GM23338 (cell line): ENCODE results near the gene CEBPE. TPM values are rescaled to one million over a fixed set of nuclear protein-coding genes. Genes with fewer than 3 reads are reported as not detected.

Source experiments
- ATAC-seq: fragments of 200-7000 bp; cut with Tn5 transposase; 3 replicates; pipeline ENCODE4 v1.9.1; 2020
- DNase-seq: peaks from one replicate; pipeline ENCODE4 v3.0.0-alpha.2; 2015; ENCODE audit warnings: low spot score
- H2AFZ ChIP-seq: fragments of 200-600 bp; sonication (generic); 2 replicates; pipeline ENCODE4 v1.8.0; 2016; ENCODE audit warnings: antibody characterized with exemption, mild to moderate bottlenecking, moderate library complexity
- H3F3A ChIP-seq: fragments of 200-600 bp; sonication (generic); replicated peaks from 2 replicates; pipeline ENCODE4 v1.8.0; 2017; ENCODE audit warnings: antibody characterized with exemption, mixed run types, low read depth
- H3K27ac ChIP-seq: fragments of 200-600 bp; sonication (generic); 2 replicates; pipeline ENCODE4 v1.6.1; 2016; ENCODE audit warnings: low read depth
- H3K27me3 ChIP-seq: fragments of 200-600 bp; sonication (generic); 2 replicates; pipeline ENCODE4 v1.8.0; 2016; ENCODE audit warnings: mild to moderate bottlenecking, mixed run types, moderate library complexity; ENCODE audit not compliant: insufficient read depth
- H3K36me3 ChIP-seq: fragments of 200-600 bp; sonication (generic); 2 replicates; pipeline ENCODE4 v1.8.0; 2016; ENCODE audit warnings: mild to moderate bottlenecking; ENCODE audit not compliant: insufficient read depth
- H3K4me1 ChIP-seq: fragments of 200-600 bp; sonication (generic); 2 replicates; pipeline ENCODE4 v1.8.0; 2016; ENCODE audit warnings: mild to moderate bottlenecking, moderate library complexity; ENCODE audit not compliant: insufficient read depth
- H3K4me2 ChIP-seq: fragments of 200-600 bp; sonication (generic); 2 replicates; pipeline ENCODE4 v1.7.1; 2017; ENCODE audit warnings: mixed run types
- H3K4me3 ChIP-seq: fragments of 200-600 bp; sonication (generic); 2 replicates; pipeline ENCODE4 v1.6.1; 2016; ENCODE audit warnings: mixed run types
- H3K79me2 ChIP-seq: fragments of 200-600 bp; sonication (generic); replicated peaks from 2 replicates; pipeline ENCODE4 v1.8.0; 2017; ENCODE audit warnings: mild to moderate bottlenecking; ENCODE audit not compliant: insufficient read depth
- H3K9me2 ChIP-seq: fragments of 200-600 bp; sonication (generic); 2 replicates; pipeline ENCODE4 v1.8.0; 2017; ENCODE audit not compliant: insufficient read depth
- H4K20me1 ChIP-seq: fragments of 200-600 bp; sonication (generic); replicated peaks from 2 replicates; pipeline ENCODE4 v1.8.0; 2017; ENCODE audit warnings: mild to moderate bottlenecking; ENCODE audit not compliant: insufficient read depth
- H3K27ac Mint-ChIP-seq: 2 replicates; pipeline ENCODE4 v1.8.0; 2020; ENCODE audit warnings: inconsistent platforms, mild to moderate bottlenecking, moderate library complexity, mixed read lengths
- H3K27me3 Mint-ChIP-seq: 3 replicates; pipeline ENCODE4 v1.8.0; 2022; ENCODE audit warnings: low read depth, mild to moderate bottlenecking, moderate library complexity, mixed read lengths, inconsistent platforms; ENCODE audit not compliant: insufficient read depth, poor library complexity
- H3K36me3 Mint-ChIP-seq: 3 replicates; pipeline ENCODE4 v1.8.0; 2021; ENCODE audit warnings: low read depth, mild to moderate bottlenecking, inconsistent platforms, moderate library complexity, mixed read lengths
- H3K4me1 Mint-ChIP-seq: 3 replicates; pipeline ENCODE4 v1.8.0; 2020; ENCODE audit warnings: mild to moderate bottlenecking, inconsistent platforms, mixed read lengths
- H3K4me3 Mint-ChIP-seq: 3 replicates; pipeline ENCODE4 v1.8.0; 2021; ENCODE audit warnings: moderate library complexity, mild to moderate bottlenecking, inconsistent platforms, mixed read lengths
- H3K9me3 Mint-ChIP-seq: 3 replicates; pipeline ENCODE4 v1.8.0; 2020; ENCODE audit warnings: moderate library complexity, mild to moderate bottlenecking, inconsistent platforms, mixed read lengths
- CREB1 ChIP-seq: fragments of 250-450 bp; sonication (Bioruptor Pico); IDR thresholded peaks from 2 replicates; pipeline ENCODE4 v1.5.0; 2020; ENCODE audit warnings: low read depth, mild to moderate bottlenecking, moderate library complexity
- EZH2phosphoT487 ChIP-seq: fragments of 200-600 bp; sonication (generic); IDR thresholded peaks from one replicate; pipeline ENCODE4 v1.8.1; 2018; ENCODE audit warnings: antibody characterized with exemption; ENCODE audit not compliant: unreplicated experiment
- NANOG ChIP-seq: IDR thresholded peaks from 2 replicates; pipeline ENCODE4 v1.6.1; 2016; ENCODE audit warnings: antibody characterized with exemption, borderline replicate concordance
- POLR2AphosphoS5 ChIP-seq: IDR thresholded peaks from 2 replicates; pipeline ENCODE4 v1.6.1; 2016; ENCODE audit warnings: antibody characterized with exemption, low read depth
- STAT1 ChIP-seq: IDR thresholded peaks from one replicate; pipeline ENCODE4 v1.6.1; 2016; ENCODE audit warnings: antibody characterized with exemption; ENCODE audit not compliant: unreplicated experiment
- ZNF331 ChIP-seq: fragments of 250-450 bp; sonication (Bioruptor Pico); IDR thresholded peaks from 2 replicates; pipeline ENCODE4 v1.5.0; 2020; ENCODE audit warnings: low read depth, mild to moderate bottlenecking, moderate library complexity
- polyA plus RNA-seq: library from polyadenylated mRNA; unstranded; fragments of >200 nt; fragmentation: Nextera tagmentation; extraction: Ambion mirVana; gene quantifications from 2 replicates; pipeline ENCODE4 v1.2.1, GENCODE V29; 2016
- total RNA-seq: library from RNA; depleted of rRNA; stranded (reverse); fragments of >200 nt; shearing (Covaris generic); gene quantifications from 2 replicates; pipeline ENCODE4 v1.2.3, GENCODE V29; 2014
- TF ChIP-seq, protein P1 (sequence below): fragments of 250-450 bp; sonication (Bioruptor Pico); IDR thresholded peaks from 2 replicates; pipeline ENCODE4 v1.5.0; 2020; ENCODE audit warnings: mild to moderate bottlenecking, moderate library complexity

Gene CEBPE
- total and polyA plus RNA-seq, 2 experiments from 2014 or later: not detected

DNA sequence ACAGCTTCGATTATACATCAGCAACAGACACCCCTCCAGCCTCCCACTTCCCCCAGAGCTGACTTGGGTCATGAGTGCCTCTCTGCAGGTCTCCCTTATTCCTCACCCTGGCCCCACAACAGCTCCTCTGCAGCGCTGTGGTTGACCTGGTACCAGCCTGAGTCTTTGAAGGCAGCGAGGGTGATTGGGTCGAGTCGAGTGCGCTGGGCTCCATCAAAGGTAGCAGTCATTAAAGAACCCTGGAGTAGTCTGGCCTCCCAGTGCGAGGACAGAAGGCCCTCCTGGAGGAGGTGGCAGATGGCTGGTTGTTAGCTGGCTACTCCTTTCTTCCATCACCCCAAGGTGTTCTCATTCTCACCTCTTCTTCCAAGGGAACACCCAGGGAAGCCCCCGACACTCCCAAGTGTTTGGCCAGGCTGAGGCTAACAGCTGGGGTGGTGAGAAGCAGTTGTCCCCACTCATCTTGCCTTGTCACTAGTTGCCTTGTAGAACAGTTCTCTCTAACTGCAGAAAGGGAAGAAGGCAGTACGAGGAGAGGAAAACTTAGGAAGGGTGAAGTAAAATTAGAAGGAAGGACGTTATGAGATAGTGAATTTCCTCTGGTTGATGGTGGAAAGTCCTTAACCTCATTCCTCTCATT lies 16.9 kb downstream of the CEBPE start:
- Histone ChIP-seq H3K27me3 (no peaks in the 10 kb centered on the region), H3K4me3 (no peak overlapping the region), H3K36me3 (peaks cover 11% of the 10 kb centered on the region; the same call in 1 of the 2 replicates), H3K79me2 (peaks cover 18% of the 10 kb centered on the region), H3K4me1 (peaks cover 13% of the 10 kb centered on the region), H2AFZ (no peak overlapping the region), H3K4me2 (no peak overlapping the region), H4K20me1 (peaks cover 20% of the 10 kb centered on the region), H3K9me2 (0 out of 2 replicates have a peak, but pooled peaks cover 4% of the 10 kb centered on the region), H3F3A (no peaks in the 10 kb centered on the region), H3K27ac (no peak overlapping the region)
- H3K36me3 Mint-ChIP-seq: peaks cover 21% of the 10 kb centered on the region
- no peaks in the 10 kb centered on the region; the same call in 2 of the 3 replicates for H3K9me3 Mint-ChIP-seq
- H3K27ac Mint-ChIP-seq: no peak overlapping the region
- no peak overlapping the region for H3K4me3 Mint-ChIP-seq
- ATAC-seq: no peak
- peaks cover 36% of the 10 kb centered on the region for H3K4me1 Mint-ChIP-seq
- no peak for DNase-seq
- peaks cover 17% of the 10 kb centered on the region for H3K27me3 Mint-ChIP-seq
- TF ChIP-seq STAT1 (no peak), CREB1 (CRISPR knock-in tag) (no peak), POLR2AphosphoS5 (no peak), NANOG (no peak), EZH2phosphoT487 (no peak), ZNF331 (CRISPR knock-in tag) (no peak)
- TF ChIP-seq, protein P1, sequence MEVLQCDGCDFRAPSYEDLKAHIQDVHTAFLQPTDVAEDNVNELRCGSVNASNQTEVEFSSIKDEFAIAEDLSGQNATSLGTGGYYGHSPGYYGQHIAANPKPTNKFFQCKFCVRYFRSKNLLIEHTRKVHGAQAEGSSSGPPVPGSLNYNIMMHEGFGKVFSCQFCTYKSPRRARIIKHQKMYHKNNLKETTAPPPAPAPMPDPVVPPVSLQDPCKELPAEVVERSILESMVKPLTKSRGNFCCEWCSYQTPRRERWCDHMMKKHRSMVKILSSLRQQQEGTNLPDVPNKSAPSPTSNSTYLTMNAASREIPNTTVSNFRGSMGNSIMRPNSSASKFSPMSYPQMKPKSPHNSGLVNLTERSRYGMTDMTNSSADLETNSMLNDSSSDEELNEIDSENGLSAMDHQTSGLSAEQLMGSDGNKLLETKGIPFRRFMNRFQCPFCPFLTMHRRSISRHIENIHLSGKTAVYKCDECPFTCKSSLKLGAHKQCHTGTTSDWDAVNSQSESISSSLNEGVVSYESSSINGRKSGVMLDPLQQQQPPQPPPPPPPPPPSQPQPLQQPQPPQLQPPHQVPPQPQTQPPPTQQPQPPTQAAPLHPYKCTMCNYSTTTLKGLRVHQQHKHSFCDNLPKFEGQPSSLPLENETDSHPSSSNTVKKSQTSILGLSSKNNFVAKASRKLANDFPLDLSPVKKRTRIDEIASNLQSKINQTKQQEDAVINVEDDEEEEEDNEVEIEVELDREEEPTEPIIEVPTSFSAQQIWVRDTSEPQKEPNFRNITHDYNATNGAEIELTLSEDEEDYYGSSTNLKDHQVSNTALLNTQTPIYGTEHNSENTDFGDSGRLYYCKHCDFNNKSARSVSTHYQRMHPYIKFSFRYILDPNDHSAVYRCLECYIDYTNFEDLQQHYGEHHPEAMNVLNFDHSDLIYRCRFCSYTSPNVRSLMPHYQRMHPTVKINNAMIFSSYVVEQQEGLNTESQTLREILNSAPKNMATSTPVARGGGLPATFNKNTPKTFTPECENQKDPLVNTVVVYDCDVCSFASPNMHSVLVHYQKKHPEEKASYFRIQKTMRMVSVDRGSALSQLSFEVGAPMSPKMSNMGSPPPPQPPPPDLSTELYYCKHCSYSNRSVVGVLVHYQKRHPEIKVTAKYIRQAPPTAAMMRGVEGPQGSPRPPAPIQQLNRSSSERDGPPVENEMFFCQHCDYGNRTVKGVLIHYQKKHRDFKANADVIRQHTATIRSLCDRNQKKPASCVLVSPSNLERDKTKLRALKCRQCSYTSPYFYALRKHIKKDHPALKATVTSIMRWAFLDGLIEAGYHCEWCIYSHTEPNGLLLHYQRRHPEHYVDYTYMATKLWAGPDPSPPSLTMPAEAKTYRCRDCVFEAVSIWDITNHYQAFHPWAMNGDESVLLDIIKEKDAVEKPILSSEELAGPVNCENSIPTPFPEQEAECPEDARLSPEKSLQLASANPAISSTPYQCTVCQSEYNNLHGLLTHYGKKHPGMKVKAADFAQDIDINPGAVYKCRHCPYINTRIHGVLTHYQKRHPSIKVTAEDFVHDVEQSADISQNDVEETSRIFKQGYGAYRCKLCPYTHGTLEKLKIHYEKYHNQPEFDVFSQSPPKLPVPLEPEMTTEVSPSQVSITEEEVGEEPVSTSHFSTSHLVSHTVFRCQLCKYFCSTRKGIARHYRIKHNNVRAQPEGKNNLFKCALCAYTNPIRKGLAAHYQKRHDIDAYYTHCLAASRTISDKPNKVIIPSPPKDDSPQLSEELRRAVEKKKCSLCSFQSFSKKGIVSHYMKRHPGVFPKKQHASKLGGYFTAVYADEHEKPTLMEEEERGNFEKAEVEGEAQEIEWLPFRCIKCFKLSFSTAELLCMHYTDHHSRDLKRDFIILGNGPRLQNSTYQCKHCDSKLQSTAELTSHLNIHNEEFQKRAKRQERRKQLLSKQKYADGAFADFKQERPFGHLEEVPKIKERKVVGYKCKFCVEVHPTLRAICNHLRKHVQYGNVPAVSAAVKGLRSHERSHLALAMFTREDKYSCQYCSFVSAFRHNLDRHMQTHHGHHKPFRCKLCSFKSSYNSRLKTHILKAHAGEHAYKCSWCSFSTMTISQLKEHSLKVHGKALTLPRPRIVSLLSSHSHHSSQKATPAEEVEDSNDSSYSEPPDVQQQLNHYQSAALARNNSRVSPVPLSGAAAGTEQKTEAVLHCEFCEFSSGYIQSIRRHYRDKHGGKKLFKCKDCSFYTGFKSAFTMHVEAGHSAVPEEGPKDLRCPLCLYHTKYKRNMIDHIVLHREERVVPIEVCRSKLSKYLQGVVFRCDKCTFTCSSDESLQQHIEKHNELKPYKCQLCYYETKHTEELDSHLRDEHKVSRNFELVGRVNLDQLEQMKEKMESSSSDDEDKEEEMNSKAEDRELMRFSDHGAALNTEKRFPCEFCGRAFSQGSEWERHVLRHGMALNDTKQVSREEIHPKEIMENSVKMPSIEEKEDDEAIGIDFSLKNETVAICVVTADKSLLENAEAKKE: no peak
